Stimulated activated naive CD4-positive, alpha-beta T cell (primary cell): ENCODE data around the gene FBXW5.
A peak's percentile ranks its signal among the peaks of the same experiment; 100 is the strongest.

Experiments
- DNase-seq, 6 experiments: peaks; one replicate each; lab custom pipeline; 2025; lab: John Stamatoyannopoulos, UW

FBXW5 gene

DNA sequence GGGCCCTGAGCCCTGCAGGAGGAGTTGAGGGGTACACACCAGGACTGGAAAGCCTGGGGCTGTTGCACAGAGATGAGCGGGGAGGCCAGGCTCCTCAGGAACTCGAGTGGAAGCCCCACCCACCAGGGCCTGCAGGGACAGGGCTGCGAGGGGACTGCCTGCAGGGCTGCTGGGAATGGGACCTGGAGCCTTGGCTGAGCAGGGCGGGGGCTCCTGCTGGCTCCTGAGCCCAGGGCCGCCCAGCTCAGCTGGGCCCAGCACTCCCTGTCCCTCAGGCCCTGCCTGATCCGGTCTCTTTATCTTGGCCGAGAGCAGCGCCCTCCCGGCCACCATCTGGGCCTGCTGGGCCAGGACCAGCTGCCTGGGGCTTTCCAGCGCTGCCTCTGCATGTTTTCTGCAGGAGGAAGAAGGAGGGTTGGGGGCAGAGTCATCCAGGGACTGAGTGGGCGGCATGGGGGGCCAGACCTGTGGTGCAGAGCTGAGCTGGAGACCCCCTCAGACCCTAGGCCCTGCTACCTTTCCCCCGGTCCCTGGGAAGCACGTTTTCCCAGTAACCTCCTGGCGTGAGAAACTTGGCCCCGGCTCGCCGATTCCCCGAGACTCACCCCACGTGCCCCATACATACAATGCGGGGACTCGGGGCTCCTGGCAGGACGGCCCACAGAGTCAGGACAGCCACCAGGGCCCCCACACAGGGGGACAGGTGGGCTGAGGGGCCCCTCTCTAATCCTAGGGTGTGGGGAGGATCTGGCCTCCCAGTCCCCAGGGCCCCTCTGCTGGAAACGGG is 16.9 kb upstream of the FBXW5 start:
- DNase-seq, result no peak

DNA sequence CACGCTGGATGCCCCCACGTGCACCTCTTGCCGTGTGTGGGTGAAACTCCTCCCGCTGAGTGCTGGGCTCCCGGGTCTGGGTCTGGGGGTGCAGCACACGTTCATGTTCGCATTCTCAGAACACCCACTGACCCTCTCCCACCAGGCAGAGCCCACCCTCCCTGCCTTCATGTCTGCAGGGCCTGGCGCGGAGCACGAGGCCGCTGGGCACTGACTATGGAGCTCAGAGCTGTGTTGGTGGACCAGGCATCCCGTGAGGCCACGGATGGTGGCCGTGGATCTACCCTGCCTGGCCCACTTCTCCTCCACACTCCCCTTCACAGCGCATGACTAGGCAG is 16.4 kb upstream of the FBXW5 start:
- no peak for DNase-seq

DNA sequence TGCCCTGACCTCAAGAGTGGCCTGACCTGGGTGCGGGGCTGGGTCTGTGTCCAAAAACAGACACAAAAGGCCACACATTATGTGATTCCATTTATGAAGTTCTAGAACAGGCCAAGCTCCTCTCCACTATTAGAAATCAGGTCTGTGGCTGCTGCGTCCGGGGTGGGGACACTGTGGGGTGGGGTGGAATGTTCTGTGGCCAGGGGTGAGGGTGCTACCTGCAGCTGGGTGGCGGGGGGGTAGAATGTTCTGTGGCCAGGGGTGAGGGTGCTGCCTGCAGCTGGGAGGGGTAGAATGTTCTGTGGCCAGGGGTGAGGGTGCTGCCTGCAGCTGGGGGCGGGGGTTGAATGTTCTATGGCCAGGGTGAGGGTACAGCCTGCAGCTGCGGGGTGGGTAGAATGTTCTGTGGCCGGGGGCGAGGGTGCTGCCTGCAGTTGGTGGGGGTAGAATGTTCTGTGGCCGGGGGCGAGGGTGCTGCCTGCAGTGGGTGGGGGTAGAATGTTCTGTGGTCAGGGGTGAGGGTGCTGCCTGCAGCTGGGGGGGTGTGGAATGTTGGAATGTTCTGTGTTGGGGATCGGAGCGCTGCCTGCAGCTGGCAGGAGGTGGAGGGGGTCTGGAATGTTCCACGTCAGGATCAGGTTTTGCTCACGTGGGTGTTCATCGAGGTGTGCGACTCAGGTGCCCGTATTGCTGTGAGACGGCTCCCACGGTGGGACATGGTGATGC is 15.8 kb upstream of the FBXW5 start:
- DNase-seq, result no peak

DNA sequence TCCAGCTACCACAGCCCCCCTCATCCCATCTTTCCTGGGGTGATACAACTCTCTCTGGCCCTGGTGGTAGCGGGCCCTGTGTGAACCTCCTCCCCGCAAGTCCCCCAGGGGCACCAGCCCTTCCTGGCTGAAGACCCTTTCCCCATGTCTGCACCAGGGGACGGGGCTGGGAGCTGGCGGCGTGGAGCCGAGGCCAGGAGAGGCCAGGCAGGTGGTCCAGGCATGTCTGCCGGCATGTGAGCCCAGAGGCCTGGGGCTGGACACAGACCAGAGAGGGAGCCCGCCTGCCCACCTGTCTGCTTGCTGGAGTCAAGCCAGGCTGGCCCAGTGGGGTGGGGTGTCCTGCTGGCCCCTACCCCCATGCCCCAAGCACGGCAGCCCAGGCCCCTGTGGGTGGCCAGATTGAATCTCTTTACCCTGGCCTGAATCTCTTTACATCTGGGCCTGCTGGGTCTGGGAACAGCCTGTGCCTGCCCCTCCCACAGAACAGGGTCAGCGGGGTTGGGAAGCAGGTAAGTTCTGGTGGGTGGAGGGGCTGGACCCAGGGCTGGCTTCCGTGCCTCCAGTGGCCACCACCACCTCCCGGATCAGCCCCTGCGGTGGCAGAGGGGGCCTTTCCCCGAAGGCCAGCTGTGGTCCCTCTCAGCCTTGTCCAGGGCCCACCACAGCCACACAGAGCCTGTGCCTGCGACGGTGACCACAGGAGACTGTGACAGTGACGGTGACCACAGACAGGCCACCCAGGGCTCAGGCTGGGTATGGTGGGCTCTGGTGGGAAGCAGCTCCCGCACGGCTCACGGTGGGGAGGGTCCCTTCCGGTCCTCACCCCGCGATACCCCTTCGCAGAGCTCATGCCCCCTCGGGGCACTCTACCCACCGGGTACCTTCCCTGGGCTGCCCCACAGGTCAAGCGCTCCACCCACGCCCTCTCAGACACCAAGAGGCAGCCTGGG is 14.6 kb upstream of the FBXW5 start:
- no peak for DNase-seq

DNA sequence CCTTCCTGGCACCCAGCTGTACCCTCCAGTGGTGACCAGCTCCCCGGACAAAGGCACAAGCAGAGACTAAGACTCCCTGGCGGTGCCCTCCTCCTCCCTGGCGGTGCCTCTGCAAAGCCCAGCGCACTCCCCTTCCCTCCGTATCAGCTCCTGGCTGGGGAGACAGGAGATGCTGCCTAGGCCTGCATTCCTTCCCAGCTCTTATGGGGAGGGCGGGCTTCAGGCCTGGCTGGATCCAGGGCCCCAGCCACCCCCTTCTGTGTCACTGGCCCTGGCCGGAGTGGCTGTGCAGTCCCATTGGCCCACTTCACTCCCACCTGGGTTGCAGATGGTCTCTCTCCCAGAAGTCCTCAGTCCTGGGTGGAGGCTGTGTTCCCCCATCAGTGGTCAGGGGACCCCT is 13.9 kb upstream of the FBXW5 start:
- no peak for DNase-seq

DNA sequence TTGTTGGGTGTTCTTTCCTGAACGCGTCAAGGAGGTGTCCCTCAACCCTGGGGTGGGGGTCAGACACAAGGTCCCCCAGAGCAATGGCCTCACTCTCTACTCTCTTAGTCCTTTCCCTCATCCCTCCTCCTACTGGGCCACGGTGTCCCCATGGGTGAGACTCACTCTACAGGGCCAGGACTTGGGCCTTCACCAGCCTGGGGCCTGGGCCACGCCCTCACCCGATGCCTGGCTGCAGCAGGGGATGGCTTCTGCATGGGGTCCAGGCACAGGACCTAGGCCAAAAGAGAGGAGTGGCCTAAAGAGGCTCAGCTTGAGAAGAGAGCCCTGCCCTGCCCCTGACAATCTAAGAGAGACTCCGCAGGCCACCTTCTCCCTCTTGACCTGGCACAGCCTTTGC is 13.4 kb upstream of the FBXW5 start:
- no peak for DNase-seq

DNA sequence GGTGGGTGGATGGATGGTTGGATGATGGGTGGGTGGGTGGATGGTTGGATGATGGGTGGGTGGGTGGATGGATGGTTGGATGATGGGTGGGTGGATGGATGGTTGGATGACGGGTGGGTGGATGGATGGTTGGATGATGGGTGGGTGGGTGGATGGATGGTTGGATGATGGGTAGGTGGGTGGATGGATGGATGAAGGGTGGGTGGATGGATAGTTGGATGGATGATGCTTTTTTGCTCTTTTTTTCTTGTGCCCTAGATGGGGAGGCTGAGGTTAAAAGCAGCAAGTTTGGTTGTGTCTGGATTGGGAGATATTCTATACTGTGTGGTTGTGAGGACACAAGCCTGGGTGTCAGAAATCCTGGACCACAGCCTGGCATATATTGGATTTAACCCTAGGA is 12.9 kb upstream of the FBXW5 start:
- no peak for DNase-seq

DNA sequence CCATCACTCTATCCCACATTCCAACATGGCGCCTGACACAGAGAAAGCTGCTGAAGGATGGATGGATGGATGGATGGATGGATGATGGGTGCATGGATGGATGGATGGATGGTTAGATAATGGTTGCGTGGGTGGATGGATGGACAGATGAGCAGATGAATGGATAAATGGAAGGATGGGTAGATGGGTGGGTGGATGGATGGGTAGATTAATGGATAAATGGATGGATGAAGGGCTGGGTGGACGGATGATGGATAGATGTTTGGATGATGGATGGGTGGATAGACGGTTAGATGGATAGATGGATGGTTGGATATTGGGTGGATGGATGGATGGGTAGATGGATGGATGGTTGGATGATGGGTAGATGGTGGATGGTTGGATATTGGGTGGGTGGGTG is 12.1 kb upstream of the FBXW5 start:
- no peak for DNase-seq

DNA sequence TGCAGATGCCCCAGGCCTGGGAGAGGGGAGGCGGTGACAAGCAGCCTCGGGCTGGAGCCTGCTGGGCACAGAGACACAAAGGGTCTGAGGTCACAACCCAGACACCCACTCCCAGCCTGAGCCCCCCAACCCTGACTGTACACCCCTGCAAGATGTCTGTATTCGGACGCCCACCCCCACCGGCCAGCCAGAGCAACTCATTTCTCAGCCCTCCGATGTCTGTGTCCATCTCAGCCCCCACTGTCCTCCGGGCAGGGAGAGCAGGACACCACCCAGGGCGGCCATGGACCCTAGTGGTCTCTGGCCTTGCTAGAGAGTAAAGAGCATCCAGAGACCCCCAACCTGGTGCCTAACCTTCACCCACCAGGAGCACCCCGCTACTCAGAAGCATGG is 11.4 kb upstream of the FBXW5 start:
- no peak for DNase-seq

DNA sequence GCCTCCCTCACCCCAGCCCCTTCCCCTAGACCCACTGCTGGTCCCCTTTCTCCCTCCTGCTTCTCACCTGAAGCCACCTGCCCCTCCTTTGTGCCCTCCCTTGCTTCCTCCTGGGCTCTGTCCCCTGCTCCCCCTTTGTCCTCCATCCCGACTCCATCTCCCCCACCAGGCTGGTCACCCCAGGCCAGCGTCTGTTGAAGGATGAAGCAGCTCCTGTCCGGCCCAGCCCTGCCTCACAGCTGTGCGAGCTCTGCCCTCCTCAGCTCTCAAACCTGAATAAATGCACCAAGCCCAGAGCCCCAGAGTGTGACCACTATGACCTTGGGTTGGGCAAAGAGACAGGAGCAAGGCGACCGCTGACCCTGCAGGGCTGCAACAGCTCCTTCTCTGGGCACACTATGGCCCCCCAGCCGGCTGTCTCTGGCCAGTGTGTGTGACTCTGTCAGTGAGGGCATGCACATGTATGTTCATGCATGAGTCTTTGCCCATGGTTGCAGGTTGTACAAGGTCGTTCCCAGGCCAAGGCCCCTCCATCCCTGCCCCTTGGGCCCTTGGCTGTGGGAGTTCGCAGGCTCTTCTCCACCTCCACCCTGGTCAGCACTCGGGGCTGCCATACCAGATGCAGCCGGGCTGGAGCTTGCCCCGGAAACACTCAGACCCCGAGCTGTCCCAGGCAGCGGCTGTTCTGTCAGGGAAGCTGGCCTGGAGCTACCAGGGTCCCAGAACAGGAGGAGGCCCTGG is 10.8 kb upstream of the FBXW5 start:
- DNase-seq, result no peak

DNA sequence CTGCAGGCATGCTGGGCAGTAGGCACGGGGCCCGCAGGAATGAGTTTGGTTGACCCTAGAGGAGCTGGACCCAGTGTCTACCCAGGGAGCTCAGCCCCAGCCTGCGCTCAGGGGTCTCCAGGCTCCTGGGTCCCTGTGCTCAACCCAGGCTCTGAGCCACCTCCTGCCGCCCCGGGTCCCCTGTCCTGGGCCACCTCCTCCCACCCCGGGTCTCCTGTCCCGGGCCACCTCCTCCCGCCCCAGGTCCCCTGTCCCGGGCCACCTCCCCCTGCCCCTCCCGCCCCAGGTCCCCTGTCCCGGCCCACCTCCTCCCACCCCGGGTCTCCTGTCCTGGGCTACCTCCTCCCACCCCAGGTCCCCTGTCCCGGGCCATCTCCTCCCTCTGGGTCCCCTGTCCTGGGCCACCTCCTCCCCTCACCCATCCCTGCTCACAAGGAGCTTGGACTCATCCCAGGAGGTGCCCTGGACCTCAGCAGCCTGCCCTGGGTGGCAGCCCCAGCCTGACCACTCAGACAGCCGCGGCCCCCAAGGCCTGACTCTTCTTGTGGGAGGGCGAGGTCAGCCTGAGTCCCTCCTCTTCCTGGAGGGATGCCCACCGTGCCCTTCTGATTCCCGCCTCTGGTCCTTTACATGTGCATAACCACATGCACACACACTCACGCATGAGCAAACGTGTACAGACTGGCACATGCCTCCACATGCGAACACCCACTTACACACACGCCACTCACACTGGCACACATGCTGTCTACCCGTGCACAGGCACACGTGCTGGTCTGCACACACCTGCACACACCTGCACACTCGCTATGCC is 9.9 kb upstream of the FBXW5 start:
- DNase-seq, result no peak

DNA sequence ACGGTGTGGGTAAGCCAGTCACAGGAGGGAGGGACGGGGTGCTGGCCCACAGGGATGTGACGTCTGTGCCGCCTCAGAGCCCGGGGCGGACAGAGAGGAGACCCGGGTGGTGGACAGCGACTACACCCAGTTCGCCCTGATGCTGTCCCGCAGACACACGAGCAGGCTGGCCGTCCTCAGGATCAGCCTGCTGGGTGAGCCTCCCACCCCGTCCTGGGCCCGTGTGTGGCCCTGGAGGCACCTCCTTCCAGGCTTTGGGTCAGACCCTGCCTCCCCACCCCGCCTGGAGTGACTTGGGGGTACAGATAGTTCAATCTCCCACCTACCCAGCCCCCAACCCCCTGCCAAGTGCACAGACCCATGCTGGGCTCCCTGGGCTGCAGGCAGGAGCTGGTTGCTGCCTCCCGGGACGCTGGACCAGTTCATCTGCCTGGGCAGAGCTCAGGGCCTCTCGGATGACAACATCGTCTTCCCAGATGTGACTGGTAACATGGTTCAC is 9.3 kb upstream of the FBXW5 start:
- no peak for DNase-seq

DNA sequence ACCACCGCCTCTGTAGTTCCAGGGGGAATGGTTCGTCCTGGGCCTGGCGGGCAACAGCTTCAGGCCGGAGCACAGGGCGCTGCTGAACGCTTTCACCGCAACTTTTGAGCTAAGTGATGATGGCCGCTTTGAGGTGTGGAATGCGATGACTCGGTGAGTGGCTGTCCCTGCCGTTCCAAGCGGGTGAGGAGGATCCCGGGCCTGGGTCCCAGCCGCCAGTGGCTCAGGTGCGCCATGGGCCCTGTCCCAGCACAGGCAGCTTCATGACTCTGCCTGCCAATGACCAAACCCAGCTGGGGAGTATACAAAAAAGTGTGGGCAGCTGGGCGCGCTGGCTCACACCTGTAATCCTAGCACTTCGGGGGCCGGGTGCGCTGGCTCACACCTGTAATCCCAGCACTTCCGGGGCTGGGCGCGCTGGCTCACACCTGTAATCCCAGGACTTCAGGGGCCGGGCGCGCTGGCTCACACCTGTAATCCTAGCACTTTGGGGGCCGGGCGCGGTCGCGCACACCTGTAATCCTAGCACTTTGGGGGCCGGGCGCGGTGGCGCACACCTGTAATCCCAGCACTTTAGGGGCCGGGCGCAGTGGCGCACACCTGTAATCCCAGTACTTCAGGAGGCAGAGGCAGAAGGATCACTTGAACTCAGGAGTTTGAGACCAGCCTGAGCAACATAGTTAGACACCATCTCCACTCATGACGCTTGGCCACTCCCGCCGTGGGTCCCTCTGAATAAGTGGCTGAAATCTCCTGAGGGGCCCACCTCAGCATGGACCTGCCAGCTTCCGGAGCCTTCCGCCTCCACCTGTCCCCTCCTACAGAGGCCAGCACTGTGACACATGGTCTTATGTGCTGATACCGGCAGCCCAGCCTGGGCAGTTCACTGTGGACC is 8.6 kb upstream of the FBXW5 start:
- no peak for DNase-seq

DNA sequence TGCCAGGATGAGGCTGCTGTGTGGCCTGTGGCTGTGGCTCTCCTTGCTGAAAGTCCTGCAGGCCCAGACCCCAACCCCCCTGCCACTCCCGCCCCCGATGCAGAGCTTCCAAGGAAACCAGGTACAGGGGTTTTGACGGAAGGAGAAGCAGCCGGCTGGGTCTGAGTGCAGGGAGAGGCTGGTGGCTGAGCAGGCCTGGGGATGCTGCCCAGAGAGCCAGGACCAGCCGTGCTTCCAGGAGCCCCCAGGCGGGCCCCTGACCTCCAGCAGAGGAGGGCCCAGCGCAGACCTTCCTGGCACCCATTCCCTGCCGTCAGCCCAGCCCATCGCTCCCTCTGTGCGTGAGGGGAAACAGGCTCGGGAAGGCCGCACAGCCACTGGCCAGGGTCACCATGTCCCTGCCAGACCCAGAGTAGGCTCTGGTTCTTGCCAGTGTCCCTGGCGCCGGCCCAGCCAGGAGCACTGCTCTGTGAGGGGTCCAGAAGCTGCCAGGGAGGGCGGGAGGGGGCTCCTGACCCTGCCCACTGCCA is 7.8 kb upstream of the FBXW5 start:
- no peak for DNase-seq

DNA sequence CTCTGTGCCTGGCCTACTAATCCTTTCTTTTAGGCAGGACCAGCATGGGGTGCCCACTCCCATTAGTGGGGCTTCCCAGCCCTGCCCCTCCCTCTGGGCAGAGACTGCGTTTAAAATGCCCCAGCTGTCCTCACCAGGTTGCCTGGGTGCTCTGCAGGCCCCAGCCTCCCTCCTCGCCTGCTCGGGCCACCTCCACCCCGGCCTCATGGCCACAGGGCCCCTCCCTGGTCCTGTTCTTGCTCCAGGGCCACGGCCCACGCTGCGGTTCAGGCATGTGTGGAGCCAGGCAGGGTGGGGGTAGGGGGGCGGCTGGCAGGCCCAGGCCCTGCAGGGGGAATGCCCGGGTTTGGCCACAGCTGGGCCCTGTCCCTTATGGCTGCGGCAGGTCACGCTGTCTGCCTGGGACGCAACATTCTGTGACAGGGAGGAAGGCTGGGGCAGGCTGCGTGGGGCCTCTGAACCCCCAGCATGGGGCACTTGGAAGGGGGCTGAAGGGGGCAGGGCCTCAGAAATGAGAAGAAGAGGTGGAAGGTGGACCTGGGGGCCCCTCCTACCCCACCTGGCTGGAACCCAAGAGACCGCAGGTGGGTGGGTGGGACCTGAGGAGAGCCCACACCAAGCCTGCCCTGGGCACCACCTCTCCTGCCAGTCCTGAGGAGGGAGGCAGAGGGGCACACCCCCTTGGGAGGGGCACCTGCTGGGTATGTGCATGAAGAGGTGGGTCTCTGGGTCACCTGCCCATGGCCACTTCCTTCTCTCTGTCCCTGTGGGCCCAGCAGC is 7.2 kb upstream of the FBXW5 start, which contains the start of gene LCN12:
TSS of gene LCN12 (plus strand) at position 733 of the 780 bp plus-strand sequence. CDS start 55 bp downstream, outside the sequence.
- no peak for DNase-seq

DNA sequence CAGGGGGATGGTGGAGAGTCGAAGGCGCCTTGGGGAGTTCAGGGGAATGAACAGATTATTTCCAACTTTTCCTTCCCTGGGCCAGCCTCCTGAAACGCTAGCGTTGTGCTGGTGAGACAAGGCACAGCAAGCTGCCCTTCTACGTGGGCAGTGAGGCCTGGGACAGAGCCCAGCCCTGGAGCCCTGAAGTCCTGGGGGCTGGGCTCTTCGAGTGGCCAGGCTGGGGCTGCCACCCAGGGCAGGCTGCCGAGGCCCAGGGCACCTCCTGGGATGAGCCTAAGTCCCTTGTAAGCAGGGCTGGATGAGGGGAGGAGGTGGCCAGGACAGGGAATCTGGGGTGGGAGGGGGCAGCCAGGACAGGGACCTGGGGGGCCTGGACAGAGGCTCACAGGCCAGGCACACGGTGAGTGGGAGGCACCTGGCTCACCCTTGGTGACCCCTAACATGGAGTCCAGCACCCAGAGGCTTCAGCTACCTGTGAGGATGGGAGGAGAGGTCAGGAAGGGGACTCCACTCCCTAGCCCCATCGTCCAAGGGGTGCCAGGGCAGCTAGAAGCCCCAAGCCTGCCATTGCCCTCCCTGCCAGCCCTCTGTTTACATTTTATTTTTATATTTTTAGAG is 6.2 kb upstream of the FBXW5 start:
- DNase-seq, result no peak

DNA sequence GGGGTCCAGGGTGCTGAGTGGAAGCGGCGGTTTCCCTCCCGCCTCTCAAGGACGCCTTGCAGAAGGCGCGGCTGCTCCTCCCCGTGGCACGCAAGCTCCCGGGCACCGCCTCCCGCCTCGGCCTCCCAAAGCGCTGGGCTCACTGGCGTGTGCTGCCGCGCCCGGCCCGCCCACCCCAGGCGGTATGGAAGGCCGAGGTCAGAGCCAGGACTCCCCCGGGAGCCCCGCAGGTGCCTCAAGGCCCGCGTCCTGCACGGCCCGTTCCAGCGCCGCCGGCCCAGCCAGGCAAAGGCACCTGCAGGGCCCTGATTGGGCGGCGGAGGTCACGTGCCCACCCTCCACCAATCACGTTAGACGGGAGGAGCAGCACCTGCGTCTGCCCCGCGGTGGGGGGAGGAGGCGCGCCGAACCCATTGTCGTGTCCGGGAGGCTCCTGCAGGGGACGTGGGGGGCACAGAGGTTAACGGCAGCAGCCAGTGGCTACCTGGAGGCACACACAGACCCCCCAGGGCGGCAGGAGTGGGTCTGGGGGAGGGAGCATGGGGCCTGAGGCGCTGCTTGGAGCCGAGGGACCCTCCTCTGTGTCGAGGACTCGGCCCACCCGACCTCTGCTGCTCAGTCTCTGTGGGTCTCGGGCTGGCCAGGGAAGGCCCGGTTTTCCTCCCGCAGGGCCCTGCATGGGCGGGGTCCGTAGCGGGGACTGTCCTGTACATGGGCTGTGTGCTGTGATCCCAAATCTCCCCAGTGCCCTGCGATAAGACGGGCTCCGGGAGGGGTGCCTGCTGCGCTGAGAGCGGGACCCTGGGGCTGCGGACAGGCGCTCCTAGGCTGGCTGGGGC is 5.5 kb upstream of the FBXW5 start:
- peak; percentile 89 to 98 (median 94) for DNase-seq
